SU-DHL-6 (cell line): ENCODE measurements around the gene PI4KA.

Experiments
- CTCF ChIP-seq: fragments of 200-600 bp; sonication (generic); IDR thresholded peaks from one replicate; pipeline ENCODE4 v1.5.1; 2017; ENCODE audit warnings: antibody characterized with exemption, mild to moderate bottlenecking, low read length, moderate library complexity; ENCODE audit not compliant: insufficient read depth, poor library complexity, severe bottlenecking
- EZH2phosphoT487 ChIP-seq: fragments of 200-600 bp; sonication (generic), shearing (Covaris generic); conservative IDR thresholded peaks from 2 replicates; pipeline ENCODE4 v1.6.1; 2018; ENCODE audit warnings: mild to moderate bottlenecking, antibody characterized with exemption, low read length, moderate library complexity, mixed read lengths

- TF ChIP-seq CTCF (no peak), EZH2phosphoT487 (no peak)
Observed at GRCh38 chr22:20816559-20816958, 42.1 kb downstream of the PI4KA start.
